HTR-8/SVneo (cell line): Measurements from ENCODE around the gene SAMD1.
"Not testable (repeated sequence)": the region's sequence is repeated elsewhere in the genome, so short reads cannot be mapped to it uniquely, and the experiment has no call there.

Experiments used
- DNase-seq: peaks from one replicate; pipeline ENCODE4 v3.0.0; 2011; ENCODE audit warnings: low spot score, mixed read lengths; ENCODE audit not compliant: insufficient read length
- FAIRE-seq: peaks from 2 replicates; lab custom pipeline; 2011; peaks lifted over from hg19 to GRCh38; lab: Jason Lieb, UNC

The SAMD1 gene

GRCh38 chr19:14047866-14048265 is 42.7 kb downstream of the SAMD1 start:
- not testable (repeated sequence) for FAIRE-seq, DNase-seq

GRCh38 chr19:14042659-14043608 is 47.6 kb downstream of the SAMD1 start:
- DNase-seq, FAIRE-seq: not testable (repeated sequence)

GRCh38 chr19:14039181-14039580 is 51.4 kb downstream of the SAMD1 start:
- FAIRE-seq (no peak), DNase-seq (no peak)
